ENCODE results near the gene SFXN2.
"Not testable (repeated sequence)": the region's sequence is repeated elsewhere in the genome, so short reads cannot be mapped to it uniquely, and the experiment has no call there.

Gene SFXN2

GRCh38 chr10:102714621-102715455 lies at the start of gene SFXN2:
Gene SFXN2 (plus strand): TSS chr10:102714636. CDS start chr10:102726637, 12,001 bp downstream.
- peak within 1 kb of the TSS; percentile 90 for H3K27ac ChIP-seq
- TF ChIP-seq ZFX (IDR thresholded peaks at IDR 0.05) (peak; percentile 87), CTCF (conservative IDR thresholded peaks at IDR 0.05) (peak; percentile 53)

- no peak for TF ChIP-seq ZFX (IDR thresholded peaks at IDR 0.05)
- TF ChIP-seq CTCF (conservative IDR thresholded peaks at IDR 0.05), result no peak
- H3K27ac ChIP-seq, result no peak overlapping the region
These were observed 48.4 kb upstream of the SFXN2 start for GRCh38 chr10:102665904-102666509.

GRCh38 chr10:102667411-102667810 lies 47.0 kb upstream of the SFXN2 start:
- not testable (repeated sequence) for H3K27ac ChIP-seq

GRCh38 chr10:102668326-102669107 lies 45.9 kb upstream of the SFXN2 start:
- no peak for TF ChIP-seq CTCF (conservative IDR thresholded peaks at IDR 0.05)
- no peak for TF ChIP-seq ZFX (IDR thresholded peaks at IDR 0.05)
- H3K27ac ChIP-seq, result no peak overlapping the region

- H3K27ac ChIP-seq, result no peak overlapping the region
- TF ChIP-seq CTCF (conservative IDR thresholded peaks at IDR 0.05) (no peak; the same call in 1 of the 2 replicates), ZFX (IDR thresholded peaks at IDR 0.05) (no peak)
These were observed 45.0 kb upstream of the SFXN2 start for GRCh38 chr10:102669206-102670064.

GRCh38 chr10:102670065-102670670 lies 44.3 kb upstream of the SFXN2 start:
- no peak for TF ChIP-seq ZFX (IDR thresholded peaks at IDR 0.05)
- TF ChIP-seq CTCF (conservative IDR thresholded peaks at IDR 0.05), result no peak; the same call in 1 of the 2 replicates
- no peak overlapping the region for H3K27ac ChIP-seq

All from C4-2B (cell line).